GM18511 (cell line): ENCODE data around the gene MOB3B.

Experiments used
- ATAC-seq: cut with Tn5 transposase; IDR thresholded peaks from one replicate; pipeline ENCODE4 v1.9.1; 2021; ENCODE audit warnings: mild to moderate bottlenecking, moderate library complexity; ENCODE audit not compliant: unreplicated experiment

MOB3B gene

DNA sequence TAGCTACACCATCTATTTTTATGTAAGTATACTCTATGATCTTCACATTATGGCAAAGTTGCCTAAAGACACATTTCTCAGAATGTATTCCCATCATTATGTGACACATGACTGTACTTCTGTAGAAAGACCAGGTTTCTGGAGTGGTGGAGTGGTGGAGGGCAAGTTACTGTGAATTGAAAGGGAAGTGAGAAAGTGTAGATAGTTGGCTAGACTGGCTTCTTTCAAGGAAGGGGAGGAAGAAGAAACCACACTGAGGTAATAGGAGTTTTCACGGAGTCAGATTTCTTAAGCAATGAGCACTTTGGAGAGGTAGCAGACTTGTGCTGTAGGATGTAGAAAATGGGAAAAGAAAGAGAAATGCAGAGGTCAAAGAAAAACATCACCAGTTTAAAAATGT, 181.7 kb downstream of the MOB3B start:
- no peak for ATAC-seq

DNA sequence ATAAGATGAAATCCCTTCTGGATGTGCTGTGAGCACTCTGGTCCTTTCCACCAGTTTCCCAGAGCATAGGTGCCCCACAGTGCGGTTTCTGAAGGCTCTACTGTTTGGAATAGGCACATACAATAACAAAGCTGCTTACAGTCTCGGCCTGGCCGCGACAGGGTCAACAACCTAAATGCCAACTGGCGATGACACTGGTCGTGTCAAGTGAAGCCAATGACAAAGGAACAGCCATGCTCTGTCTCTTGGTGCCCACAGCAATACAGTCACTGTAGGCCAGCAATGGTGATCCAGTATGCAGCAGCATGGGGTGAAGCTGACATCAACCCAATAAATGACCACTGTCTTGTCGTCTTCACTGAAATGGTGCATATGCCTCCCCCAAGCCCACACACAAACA, 184.8 kb downstream of the MOB3B start:
- no peak for ATAC-seq

DNA sequence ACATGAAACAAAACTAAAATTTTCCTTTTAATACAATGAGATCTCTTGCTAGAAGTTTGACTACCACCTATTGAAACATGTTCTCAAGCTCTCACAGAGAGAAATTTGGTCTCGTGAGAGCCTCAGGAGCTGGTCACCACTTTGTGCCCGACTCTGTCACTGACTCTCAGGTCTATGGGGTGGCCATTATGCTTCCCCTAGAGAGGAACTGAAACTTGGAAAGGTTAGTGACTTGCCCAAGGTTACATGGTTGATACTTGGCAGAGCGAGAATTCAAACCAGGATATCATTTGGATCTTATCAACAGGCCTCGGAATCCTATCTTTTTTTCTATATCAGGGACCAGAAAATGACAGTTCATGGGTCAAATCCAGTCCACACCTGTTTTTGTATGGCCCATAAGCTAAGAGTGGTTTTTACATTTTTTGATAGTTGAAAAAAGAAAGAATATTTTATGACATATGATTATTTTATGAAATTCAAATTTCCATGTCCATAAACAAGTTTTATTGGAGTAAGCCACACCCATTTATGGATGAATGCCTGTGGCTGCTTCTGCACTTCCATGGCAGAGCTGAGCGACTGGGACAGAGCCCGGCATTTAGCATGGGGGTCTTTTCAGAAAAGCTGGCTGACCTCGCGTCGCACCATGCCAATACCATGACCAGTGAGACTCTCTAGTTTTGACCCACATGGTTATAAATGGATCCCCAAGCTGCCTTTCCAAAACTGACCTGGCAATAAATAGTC, 187.9 kb downstream of the MOB3B start:
- peak; percentile 43 for ATAC-seq

DNA sequence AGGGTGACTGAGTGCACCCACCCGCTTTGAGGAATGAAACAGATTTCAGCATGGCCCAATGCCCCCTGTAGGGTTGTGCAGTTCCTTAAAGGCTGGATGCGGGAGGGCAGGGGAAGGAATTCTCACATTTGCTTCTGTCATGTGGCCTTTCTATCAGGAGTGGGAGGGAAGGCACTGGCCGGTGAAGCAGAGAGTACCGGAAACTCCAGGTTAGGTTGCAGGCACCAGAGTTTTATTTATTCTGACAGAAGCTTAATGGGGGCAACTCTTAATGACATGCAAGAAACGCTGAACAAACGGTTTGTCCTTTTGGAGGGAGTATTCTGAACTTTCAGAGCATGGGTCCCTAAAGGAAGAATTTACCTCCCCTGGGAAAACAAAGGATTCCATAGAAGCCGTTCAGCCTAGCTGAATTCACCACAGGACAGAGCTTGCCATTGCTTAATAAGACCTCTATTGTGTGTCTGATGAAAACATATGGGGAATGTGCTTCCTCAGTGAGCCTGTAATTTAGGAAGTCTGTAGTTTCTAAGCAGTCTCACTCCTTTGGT, 188.6 kb downstream of the MOB3B start:
- no peak for ATAC-seq

DNA sequence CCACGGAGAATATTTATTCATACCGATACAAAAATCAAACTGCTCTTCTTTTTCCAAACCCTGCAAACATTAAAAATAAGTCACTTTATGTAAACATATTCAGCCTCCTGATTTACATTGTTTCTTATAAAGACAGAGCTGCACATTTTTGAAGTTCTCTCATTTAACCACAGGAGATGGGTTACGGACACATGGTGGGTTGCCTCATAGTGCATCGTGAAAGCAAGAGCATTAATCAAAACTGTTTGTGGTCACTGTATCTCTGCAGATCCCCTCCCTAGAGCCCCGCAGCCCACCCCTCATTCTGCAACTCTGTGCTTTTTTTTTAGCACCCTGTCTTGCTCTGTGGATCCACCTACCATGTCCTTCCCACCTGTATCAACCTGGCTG, 189.3 kb downstream of the MOB3B start:
- no peak for ATAC-seq

DNA sequence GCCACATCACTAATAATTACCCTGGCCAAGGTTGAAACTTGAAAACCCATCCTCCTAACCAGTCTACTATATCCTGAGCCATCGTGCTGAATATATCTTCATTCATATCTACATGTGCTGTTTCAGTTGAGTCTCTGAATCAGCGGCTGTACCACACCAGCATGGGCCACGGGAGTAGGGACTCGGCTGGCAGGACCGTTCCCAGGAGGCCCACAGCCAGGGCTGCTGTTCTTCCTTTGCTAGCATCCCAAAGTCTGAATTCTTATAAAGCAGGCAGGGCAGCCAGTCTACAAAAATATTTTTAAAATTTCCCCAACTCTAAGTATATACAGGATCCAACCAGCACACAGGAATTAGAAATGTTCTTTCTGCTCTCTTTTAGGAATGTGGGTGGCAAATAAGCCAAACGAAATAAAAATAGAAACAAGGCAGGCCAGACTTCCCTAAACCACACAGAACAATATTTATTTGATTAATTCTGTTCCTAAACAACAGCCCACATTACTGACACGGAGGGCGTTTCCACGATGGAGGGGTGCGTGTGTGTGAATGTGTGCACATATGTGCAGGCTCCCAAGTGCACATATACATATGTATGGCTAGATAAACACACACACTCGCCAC, 189.8 kb downstream of the MOB3B start:
- ATAC-seq: no peak

DNA sequence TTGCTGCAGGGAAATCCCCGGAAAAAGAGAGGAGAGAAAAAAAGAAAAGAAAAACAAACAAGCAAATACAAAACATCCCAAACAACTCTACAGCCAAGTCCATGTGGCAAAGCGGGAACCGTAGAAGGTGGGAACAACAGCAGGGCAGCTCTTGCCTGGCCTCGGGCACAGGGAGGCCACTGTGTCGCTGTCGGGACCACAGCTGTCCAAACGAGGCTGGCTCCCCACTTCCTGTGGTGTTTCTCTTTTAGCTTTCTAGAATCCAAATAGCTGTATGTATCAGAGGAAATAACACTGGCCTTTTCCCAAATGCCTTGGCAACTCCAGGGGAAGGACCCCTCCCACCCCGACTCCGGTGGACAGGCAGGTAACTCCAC, 191.1 kb downstream of the MOB3B start:
- ATAC-seq: no peak

DNA sequence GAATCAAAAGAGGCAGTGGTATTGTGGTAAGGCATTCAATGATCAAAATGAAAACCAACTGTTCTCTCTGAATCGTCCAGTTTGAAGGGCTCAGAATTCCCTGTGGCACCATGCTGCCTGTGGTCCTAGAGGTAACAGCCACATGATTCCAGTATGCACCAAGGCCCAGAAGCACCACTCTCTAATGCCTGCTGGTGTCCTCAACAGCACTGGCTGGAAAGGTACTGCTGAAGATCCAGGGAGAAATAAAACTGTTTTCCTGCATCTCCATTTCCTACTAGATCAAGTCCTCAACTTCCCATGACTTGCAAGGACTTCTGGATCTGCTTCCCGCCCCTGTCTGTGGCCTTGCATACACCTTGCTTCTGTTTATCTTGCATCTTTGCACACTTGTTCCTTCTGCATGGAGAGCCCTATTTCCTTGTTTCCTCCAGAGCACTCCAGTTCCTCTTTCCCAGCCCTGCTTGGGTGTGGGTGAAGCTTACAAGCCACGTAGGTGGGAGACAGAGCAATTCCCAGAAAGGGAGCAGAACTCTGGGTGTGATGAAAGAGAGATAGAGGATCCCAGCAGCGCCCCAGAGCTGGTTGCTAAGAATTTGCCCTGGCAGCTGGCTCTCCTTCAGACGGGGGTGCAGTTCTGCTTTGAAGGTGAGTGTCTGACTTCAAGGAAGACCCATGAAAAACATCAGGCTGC, 191.6 kb downstream of the MOB3B start:
- ATAC-seq: no peak

DNA sequence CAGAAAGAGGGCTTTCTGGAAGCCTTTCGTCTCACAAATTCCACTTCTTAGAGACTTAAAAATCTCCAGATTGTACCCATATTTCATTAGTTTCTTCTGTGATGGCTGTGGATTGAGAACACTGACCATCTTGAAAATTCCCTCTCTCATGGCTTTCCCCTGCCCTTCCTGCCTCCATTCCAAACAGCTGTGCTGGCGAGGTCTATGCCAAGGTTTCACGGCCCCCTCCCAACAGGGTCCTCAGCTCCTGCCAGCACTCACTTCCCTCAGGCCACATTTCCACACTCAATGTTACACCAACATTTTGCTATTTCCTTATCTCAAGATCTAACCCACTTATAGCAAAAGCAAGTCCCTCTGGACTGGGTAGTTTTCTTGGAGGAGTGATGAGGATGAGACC, 192.4 kb downstream of the MOB3B start:
- no peak for ATAC-seq

DNA sequence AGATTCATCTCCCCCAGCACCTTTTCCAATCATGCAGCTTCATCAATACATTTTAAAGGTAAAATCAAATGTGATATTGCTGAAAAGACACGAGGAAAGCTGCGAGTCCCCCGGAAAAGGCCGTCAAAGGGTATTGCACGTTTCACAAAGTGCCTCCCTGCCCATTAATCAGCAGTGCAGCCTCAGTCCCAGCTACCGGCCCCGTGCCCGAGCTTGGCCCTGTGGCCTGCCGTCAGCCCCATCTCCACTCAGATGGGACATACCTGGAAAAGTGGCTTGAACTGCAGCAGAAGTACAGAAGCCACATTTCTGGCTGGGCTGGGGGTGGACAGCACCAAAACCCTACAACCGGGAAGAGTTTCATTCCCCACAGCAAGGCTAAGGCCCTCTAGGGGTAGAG, 192.8 kb downstream of the MOB3B start:
- no peak for ATAC-seq

DNA sequence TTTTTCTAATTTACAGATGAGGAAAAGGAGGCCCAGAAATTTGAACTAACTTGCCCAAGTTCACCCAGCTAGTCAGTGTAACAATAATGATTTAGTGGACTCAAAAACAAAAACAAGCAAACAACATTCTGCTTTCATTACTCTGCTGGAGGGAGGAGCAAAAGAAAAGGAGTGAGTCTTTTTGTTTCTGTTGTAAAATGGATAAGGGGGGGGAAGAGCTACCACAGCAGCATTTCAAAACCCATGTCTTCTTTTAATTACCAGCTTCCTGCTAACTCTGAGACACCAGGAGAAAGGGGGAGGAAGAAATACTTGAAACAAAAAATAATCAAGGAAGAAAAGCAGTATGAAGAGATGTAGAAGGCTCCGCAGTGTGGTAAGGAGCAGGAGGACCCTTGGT, 193.5 kb downstream of the MOB3B start:
- ATAC-seq: no peak

DNA sequence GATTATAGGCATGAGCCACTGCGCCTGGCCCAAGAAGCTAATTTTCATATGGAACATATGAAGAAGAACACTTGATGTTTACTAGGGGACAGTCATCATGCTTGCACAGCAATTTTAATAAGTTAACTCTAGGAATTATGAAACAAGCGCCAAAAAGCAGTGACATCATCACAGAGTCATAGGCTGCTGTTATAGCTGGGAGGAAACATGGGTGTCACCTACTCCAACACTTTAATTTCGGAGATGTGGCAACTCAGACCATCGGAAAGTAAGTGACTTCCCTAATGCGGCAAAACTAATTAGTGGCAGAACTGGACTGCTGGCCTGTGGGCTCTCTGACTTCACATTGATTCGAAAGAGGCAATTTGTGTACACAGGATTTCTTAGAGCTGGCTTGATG, 194.5 kb downstream of the MOB3B start:
- no peak for ATAC-seq

DNA sequence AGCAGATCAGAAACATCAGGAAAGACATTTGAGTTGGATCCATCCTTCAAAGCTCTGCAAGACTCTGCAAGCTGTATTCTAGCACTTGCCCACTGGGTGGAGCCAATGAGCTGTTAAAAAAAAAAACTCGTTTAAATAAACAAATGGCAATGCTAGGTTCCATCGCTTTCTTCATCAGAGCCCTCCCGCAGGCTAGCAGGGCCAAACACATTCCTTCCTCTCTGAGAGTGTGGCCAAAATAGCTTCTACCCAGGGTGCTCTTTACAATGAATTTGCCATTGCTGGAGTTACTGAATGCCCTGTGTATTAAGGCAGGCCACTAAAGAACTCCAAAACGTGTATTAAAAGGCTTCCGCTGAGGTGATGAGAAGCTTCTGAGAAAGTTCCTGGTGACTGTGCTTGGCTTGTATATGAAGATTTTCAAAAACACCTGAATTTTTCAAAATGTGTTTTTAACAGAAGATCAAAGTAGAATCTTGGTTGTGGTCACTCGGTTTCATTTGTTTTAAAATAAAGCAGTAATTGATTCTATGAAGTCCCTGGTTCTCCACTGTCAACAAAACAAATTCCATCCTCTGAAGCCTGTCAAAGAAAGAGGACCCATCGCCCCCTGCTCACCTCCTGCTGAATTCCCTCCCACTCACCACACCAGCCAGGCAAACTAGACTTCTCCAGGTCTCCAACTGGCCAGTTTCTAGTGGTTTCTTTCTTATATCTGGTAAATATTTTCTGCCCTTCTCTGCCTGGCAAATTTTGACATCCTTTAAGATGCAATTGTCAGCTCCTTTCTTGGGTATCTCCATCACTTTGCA, 196.2 kb downstream of the MOB3B start:
- ATAC-seq: peak; percentile 80

DNA sequence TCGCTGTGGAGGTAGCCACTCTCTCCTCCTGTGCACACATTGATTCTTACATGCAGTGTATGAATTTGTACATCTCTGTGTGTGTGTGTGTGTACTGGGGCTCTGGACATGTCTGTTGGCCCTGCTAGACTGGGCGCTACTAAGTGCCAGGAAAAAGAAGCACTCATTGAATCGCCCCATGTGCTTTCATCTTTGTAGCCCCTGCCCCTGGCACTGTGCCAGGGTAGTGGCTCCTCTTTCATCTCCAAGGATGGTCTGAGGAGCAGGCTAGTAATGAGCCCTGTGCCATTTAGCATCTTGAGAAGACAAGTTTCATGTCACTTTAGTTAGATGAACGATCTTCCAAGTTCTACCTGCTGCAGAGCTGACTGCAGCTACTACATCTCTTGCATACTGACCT, 198.2 kb downstream of the MOB3B start:
- ATAC-seq: no peak

DNA sequence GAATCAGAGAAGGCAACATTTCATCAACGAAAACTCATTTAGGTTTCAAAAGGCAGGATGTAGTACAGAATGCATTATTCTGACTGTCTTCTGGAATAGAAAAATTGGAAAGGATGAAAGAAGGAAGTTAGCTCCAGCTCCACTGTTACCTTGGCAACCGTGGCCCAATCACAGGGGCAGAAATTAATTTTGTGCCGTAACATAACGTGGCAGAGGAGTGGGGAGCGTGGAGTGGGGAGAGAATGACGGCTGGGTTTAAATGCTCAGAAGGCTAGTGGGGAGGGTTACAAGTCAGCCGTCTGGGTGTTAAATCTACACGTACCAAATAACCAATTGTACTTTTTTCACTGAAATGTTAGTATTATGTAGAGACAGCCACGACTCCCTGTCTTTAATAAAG, 200.3 kb downstream of the MOB3B start:
- ATAC-seq: no peak

DNA sequence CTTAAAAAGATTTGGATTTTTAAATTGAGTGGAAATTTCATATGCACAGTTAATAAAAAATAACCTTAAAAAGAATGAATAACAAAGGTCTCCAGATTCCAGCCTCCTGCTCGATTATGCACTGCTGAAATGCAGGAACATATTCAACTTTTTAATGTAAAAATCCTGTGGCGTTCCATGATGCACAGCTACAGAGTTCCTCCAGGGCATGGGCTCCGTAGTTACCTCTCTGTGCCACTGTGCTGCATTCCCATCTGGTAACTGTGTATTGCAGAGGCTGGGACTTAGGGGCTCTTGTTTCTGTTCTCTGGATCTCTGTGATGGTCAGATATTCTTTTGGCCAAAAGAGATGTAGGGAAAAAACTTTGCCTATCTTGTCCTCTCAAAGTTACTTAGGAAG, 201.1 kb downstream of the MOB3B start:
- ATAC-seq: no peak

DNA sequence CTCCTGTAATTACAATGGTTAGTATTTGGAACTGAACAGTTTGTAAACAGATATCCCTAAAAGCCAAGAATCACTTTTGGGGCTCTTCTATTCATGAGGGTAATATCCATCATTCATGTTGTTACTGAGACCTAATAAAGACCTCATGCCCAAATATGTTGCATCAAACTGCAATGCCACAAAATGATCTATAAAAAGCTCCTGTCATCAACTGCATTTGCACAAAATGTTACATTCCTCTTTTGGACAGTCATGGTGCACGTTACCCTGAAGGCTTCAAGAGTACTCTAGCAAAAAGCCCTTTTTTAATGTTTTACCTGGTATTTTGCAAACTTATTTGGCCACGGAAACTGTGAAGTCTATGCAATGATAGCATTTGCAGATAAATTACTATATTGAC, 218.4 kb downstream of the MOB3B start:
- no peak for ATAC-seq

DNA sequence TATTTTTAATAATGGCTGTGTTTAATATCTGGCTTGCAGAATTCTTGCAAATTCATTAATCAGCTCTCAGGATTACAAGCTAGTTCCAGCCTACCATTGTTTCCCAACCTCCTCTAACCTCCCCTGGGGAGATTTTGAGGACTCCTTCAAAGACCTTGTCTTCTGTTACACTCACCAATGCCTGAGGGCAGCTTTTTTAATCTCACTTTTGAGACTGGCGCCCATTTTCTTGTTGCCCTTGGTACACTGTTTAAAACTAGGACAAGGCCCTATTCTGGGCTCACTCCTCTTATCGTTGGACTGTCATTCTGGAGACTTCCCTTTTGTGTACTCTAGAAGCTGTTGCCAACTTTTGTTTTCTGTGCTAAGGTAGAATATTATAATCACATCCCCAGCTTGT, 219.0 kb downstream of the MOB3B start:
- no peak for ATAC-seq

DNA sequence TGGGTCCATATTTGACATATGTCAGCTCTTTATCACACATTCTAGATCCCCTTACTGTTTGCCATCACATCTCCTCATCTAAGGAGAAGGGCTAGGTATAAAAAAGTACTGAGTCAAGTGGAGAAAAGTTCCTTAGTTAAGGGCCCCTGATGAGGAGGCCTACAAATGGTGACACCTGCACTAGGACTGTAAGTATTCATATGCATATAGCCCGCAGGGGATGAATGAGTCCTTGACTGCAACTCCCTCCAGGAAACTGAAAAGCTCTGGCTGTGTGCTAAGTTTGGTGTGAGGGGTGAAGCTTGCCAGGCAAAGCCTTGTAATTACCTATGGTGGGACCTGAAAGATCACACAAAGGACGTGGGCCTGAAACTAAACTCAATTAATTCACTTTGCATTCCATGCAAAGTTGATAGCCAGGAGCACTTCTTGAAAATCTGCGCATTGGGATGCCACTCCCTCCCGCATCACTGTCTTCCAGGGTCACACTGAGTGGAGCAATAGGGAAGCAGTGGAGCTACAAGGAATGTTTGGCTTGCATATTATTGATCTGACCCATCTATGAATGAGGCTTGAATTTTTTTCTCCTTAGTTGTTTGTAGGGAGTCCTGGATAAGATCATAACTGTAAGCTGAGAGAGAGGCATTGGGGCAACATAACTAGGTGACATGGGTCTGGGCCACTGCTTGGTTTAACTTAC, 220.8 kb downstream of the MOB3B start:
- no peak for ATAC-seq

DNA sequence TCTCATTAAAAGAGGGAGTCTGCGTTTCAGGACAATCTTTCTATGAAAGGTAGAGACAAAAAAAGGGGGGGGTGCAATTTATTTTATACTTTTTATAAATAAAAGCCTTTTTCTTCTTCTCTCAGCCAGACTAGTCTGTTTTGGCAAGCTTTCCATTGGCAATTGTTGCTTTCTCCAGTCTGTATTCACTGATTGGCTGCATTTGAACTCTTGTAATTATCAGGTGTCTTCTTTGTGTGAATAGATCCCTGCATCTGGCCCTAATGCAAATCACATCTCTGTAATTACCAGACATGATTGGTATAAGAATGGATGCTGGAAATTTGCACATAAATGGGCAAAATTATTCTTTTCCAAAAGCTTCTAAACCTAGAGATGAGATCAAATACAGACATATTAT, 225.1 kb downstream of the MOB3B start:
- ATAC-seq: no peak

DNA sequence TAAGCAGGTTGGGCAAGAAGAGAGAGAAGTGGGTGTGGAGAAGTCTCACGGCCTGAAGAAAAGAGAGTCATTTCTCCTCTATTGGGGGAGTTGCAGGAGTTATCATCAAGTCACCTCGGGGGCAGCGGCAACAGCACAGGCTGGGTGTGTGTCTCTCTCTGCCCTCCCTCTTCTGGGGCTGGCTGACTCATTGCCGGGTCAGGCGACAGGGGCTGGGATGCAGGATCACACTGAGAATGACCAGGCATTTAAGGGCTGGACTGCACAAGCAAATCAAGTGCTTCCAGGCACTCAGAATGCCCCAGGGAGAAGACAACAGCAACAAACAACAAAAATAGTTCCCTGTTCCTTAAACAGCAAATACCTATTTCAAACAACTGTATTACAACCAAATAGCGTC, 226.4 kb downstream of the MOB3B start:
- no peak for ATAC-seq
